Measurements from ENCODE around the gene GTF2I. TPM values are rescaled to one million over a fixed set of nuclear protein-coding genes. Genes with fewer than 3 reads are reported as not detected.

GTF2I gene
- total RNA-seq, 4 donors from 2014 or later, result 139 to 194 (median 168) TPM

- Histone ChIP-seq H3K27ac (peak overlapping the region in 2 of 4 donors; percentile 15 to 39), H3K27me3 (no peaks in the 10 kb centered on the region), H3K4me1 (peaks cover 0 to 69% (median 6%) of the 10 kb centered on the region in 4 donors), H3K4me3 (no peak overlapping the region), H3K9me3 (no peaks in the 10 kb centered on the region), H3K36me3 (peaks cover 0 to 10% (median 0%) of the 10 kb centered on the region in 3 donors)
- WGBS, 2 donors, result 52 to 56% methylated on average over 6 of the region's 6 CpGs
- DNase-seq (ENCODE audit: low spot score in 2 of 2), result no peak
- TF ChIP-seq EP300 (IDR thresholded peaks at IDR 0.05) (no peak), POLR2A (IDR thresholded peaks at IDR 0.05) (no peak), CTCF (IDR thresholded peaks at IDR 0.05) (no peak)
Measured at GRCh38 chr7:74671602-74672001, 14.1 kb downstream of the GTF2I start.

GRCh38 chr7:74672343-74672915 is 14.9 kb downstream of the GTF2I start:
- H3K27me3 ChIP-seq, result no peaks in the 10 kb centered on the region
- H3K36me3 ChIP-seq, result peaks cover 0 to 5% (median 0%) of the 10 kb centered on the region in 3 donors
- no peak overlapping the region for H3K4me3 ChIP-seq
- peak overlapping the region in 3 of 4 donors; percentile 10 to 62 (median 30) for H3K27ac ChIP-seq
- H3K9me3 ChIP-seq, result no peaks in the 10 kb centered on the region
- no peak for TF ChIP-seq EP300 (IDR thresholded peaks at IDR 0.05)
- 36 to 42% methylated on average over 6 of the region's 6 CpGs for WGBS, 2 donors
- DNase-seq (ENCODE audit: low spot score in 2 of 2), result no peak
- H3K4me1 ChIP-seq, result peaks cover 0 to 69% (median 8%) of the 10 kb centered on the region in 4 donors

- Histone ChIP-seq H3K9me3 (no peaks in the 10 kb centered on the region), H3K36me3 (peaks cover 0 to 11% (median 0%) of the 10 kb centered on the region in 3 donors), H3K27me3 (no peaks in the 10 kb centered on the region), H3K27ac (no peak overlapping the region), H3K4me1 (peaks cover 0 to 64% (median 8%) of the 10 kb centered on the region in 4 donors), H3K4me3 (no peak overlapping the region)
- no peak for DNase-seq (ENCODE audit: low spot score in 2 of 2)
- WGBS, 2 donors, result 89 to 90% methylated on average over 7 of the region's 7 CpGs
- no peak for TF ChIP-seq EP300 (IDR thresholded peaks at IDR 0.05)
- no peak for TF ChIP-seq CTCF (IDR thresholded peaks at IDR 0.05)
- no peak for TF ChIP-seq POLR2A (IDR thresholded peaks at IDR 0.05)
Measured at GRCh38 chr7:74674166-74674565, 16.6 kb downstream of the GTF2I start.

- peaks cover 0 to 4% (median 0%) of the 10 kb centered on the region in 4 donors for H3K4me1 ChIP-seq
- H3K36me3 ChIP-seq, result peaks cover 0 to 6% (median 0%) of the 10 kb centered on the region in 3 donors
- no peak for DNase-seq (ENCODE audit: low spot score in 2 of 2)
- H3K27me3 ChIP-seq, result no peaks in the 10 kb centered on the region
- H3K4me3 ChIP-seq, result no peak overlapping the region
- WGBS, 2 donors, result 92 to 94% methylated on average over 3 of the region's 3 CpGs
- H3K9me3 ChIP-seq, result no peaks in the 10 kb centered on the region
- no peak overlapping the region for H3K27ac ChIP-seq
- TF ChIP-seq EP300 (IDR thresholded peaks at IDR 0.05), result no peak
- TF ChIP-seq POLR2A (IDR thresholded peaks at IDR 0.05), result no peak
- no peak for TF ChIP-seq CTCF (IDR thresholded peaks at IDR 0.05)
Measured at GRCh38 chr7:74682829-74683228, 25.3 kb downstream of the GTF2I start.

GRCh38 chr7:74683799-74684198 is 26.3 kb downstream of the GTF2I start:
- Histone ChIP-seq H3K9me3 (no peaks in the 10 kb centered on the region), H3K27ac (no peak overlapping the region), H3K36me3 (peaks cover 0 to 4% (median 0%) of the 10 kb centered on the region in 3 donors), H3K4me3 (no peak overlapping the region), H3K4me1 (peaks cover 0 to 4% (median 0%) of the 10 kb centered on the region in 4 donors), H3K27me3 (no peaks in the 10 kb centered on the region)
- TF ChIP-seq POLR2A (IDR thresholded peaks at IDR 0.05), result no peak
- WGBS, 2 donors, result 93 to 94% methylated on average over 5 of the region's 5 CpGs
- DNase-seq (ENCODE audit: low spot score in 2 of 2), result no peak

- Histone ChIP-seq H3K4me1 (peaks cover 0 to 4% (median 0%) of the 10 kb centered on the region in 4 donors), H3K9me3 (no peaks in the 10 kb centered on the region), H3K4me3 (no peak overlapping the region), H3K27me3 (no peaks in the 10 kb centered on the region), H3K36me3 (peaks cover 0 to 5% (median 0%) of the 10 kb centered on the region in 3 donors), H3K27ac (no peak overlapping the region)
- no peak for TF ChIP-seq POLR2A (IDR thresholded peaks at IDR 0.05)
- no peak for DNase-seq (ENCODE audit: low spot score in 2 of 2)
- WGBS, 2 donors, result 87 to 93% methylated on average over 8 to 11 of the region's 11 CpGs
Measured at GRCh38 chr7:74684473-74684872, 27.0 kb downstream of the GTF2I start.
